Lower leg skin (tissue), 3 donors: ENCODE measurements around the gene AQP5.

Experiments
- POLR2A ChIP-seq, 2 donors: fragments of 450-650 bp; IDR thresholded peaks; one replicate each; pipeline ENCODE4 v1.6.1; 2016 to 2017; ENCODE audit warnings: antibody characterized with exemption in 2 of 2, mild to moderate bottlenecking in 1 of 2, moderate library complexity in 1 of 2
- TF ChIP-seq, protein P1 (sequence below), 3 donors: fragments of 450-650 bp; IDR thresholded peaks; one replicate each; pipeline ENCODE4 v1.5.1; 2016; ENCODE audit warnings: antibody characterized with exemption in 3 of 3, mild to moderate bottlenecking in 3 of 3, moderate library complexity in 2 of 3

DNA sequence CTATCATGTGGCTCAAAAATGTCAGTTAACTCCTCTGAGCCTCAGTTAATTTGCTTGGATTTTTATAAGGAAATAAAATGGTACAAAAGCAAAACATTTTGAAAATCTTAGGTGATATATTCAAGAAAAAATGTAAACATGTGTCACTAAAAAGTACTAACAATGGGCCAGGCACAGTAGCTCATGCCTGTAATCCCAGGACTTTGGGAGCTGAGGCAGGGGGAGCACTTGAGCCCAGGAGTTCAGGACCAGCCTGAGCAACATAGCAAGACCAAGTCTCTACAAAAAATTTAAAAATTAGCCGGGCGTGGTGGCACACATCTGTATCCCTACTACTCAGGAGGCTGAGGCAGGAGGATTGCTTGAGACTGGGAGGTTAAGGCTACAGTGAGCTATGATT is 36.8 kb downstream of the AQP5 start:
- TF ChIP-seq, protein P1, sequence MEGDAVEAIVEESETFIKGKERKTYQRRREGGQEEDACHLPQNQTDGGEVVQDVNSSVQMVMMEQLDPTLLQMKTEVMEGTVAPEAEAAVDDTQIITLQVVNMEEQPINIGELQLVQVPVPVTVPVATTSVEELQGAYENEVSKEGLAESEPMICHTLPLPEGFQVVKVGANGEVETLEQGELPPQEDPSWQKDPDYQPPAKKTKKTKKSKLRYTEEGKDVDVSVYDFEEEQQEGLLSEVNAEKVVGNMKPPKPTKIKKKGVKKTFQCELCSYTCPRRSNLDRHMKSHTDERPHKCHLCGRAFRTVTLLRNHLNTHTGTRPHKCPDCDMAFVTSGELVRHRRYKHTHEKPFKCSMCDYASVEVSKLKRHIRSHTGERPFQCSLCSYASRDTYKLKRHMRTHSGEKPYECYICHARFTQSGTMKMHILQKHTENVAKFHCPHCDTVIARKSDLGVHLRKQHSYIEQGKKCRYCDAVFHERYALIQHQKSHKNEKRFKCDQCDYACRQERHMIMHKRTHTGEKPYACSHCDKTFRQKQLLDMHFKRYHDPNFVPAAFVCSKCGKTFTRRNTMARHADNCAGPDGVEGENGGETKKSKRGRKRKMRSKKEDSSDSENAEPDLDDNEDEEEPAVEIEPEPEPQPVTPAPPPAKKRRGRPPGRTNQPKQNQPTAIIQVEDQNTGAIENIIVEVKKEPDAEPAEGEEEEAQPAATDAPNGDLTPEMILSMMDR (IDR thresholded peaks at IDR 0.05), result no peak
- no peak for TF ChIP-seq POLR2A (IDR thresholded peaks at IDR 0.05)
